Activated CD4-positive, alpha-beta T cell treated with anti-CD3 and anti-CD28 coated beads, Interleukin-2, Interleukin-4, amounts not matched to agents 100 ng/mL and 50 ng/mL, durations not matched to agents 16 hours and 8 hours (primary cell): ENCODE measurements around the gene C5orf58.
A peak's percentile ranks its signal among the peaks of the same experiment; 100 is the strongest.

Experiments
- DNase-seq: peaks from one replicate; pipeline ENCODE4 v3.0.0-alpha.2; 2020; ENCODE audit warnings: low spot score

The C5orf58 gene

DNA sequence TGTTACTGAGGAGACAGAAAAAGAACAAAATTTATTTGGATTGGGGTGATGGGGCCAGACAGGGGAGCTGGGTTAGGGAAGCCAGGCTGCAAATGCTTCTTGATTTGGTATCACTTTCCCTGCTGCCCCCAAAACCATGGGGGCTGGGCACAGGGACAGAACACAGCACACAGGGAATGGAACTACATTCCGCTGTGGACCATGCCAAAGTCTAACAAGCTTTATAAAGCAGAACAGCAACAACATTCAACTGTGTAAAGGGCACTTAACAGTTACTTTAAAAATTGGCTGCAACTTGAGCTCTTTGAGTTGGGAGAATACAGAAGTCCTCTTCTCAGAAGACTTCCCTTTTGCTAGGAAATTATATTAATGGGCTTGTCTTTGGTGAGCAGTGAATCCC lies 23.8 kb downstream of the C5orf58 start:
- no peak for DNase-seq

DNA sequence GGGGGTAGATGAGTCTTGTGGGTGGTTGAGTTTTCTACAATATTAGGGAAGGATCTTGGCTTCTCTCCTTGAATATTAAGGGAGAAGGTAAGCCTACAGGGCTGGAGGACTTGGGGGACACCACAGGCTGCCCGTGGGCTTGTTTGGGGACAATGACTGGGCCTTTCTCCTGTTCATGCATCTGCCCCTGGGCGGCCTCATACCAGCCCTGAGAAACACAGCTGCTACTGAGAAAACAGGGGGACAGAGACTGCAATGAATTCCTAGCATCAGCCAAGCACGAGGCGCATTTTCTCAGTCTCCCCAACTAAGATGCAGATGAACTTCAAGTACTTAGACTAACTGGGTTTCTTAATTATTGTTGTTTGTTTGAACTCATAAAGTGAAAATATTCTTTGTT lies 24.6 kb downstream of the C5orf58 start:
- DNase-seq: no peak

DNA sequence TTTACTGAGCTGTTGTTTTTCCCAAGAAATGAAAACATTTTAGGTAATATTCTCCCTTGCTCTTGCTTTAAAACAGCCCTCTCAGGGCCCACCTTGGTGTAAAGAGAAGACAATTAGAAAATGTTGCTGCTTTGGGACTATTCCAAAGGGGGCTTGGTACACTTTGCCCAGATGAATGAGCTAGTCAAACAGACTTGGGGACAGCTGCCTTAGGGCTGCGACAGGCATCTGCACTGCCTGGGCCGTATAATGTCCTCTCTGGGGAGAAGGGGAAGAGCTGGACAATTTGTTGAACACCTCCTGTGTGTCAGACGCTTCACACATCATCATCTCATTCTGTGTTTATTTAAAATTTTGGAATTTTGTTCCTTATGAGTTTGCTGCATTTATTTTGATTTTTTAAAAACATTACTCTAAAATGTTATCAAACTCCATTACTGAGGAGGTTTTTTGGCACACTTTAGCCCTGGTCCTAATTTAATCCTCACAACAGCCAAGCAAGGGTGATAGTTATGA lies 28.8 kb downstream of the C5orf58 start:
- DNase-seq: no peak

DNA sequence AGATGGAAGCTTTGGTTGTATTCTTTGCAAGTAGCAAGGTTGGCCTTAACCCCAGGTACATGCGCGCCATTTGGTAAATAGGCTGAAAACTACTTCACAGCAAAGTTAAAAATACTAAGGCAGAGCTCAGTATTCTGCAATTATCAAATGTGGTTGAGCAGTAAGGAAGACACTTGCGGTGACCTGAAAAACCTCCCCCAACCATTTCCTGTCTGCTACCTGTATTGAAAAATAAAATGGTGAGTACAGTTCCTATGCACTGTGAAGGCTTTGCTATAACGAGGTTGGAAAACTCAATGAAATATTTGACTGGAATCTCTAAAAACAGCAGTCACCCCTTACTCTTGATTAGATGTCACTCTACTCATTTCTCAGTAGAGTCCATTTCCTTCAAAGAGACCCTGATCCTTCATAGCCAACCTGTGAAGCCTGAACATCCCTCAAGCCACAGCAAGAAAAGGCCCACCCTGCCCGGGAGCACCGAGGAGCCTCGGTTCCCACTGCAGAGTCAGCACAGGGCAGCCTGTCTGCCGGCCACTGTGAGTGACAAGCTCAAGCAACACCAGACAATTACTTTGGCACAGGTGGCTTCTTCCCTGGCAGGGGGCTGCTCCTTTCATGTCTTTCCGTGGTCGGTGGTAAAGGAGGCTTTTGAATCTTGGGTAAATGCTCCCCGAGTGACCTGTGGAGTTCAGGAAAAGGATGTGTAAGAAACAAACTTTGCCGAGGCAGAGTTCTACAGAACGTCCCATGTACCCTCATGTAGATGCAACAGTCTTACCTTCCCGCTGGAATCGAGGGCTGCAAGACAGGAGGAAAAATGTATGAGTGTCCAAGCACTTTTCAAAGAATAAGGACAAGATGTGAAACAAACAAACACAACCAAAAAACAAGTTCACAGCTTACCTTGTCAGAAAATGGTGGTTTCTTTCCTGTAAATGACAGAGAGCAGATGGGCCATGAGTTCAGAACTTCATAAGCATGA lies 29.6 kb downstream of the C5orf58 start:
- DNase-seq: peak; percentile 39

DNA sequence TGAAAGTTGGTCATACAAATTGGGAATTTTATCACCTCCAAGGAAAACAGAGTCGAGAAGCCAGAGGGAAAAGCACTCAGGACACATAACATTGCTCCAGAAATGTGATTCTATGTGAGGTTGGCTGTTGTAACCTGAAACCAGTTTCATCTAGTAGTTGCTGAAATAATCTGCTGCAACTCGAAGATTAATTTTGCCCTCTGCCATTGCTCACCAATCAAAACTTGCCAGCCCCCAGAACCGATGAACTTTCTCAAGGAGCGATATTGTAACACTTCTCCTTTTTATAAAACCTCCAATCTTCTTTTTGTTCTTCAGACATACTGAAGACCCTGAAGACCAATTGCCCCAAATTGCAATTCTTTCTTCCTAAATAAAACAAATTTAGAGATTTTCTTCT lies 31.1 kb downstream of the C5orf58 start:
- DNase-seq: no peak

DNA sequence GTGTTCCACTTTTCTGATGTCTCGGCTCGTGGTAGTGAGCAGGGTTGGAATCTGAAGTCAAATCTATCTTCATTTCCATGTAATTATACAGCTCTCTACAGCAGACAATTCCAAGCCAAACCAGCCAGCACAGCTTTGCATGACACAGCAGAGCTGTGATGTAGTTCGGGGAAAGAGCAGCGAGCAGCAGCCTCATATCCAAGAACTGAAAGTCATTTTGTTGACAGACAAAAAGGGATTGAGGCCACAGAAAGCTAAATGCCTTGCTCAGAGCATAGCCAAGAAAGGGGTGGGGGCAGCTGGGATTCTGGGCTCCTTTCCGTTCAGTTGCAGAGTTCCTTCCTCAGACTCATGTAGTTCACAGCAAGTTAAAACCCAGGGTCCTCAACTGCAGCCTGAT lies 32.7 kb downstream of the C5orf58 start:
- no peak for DNase-seq

DNA sequence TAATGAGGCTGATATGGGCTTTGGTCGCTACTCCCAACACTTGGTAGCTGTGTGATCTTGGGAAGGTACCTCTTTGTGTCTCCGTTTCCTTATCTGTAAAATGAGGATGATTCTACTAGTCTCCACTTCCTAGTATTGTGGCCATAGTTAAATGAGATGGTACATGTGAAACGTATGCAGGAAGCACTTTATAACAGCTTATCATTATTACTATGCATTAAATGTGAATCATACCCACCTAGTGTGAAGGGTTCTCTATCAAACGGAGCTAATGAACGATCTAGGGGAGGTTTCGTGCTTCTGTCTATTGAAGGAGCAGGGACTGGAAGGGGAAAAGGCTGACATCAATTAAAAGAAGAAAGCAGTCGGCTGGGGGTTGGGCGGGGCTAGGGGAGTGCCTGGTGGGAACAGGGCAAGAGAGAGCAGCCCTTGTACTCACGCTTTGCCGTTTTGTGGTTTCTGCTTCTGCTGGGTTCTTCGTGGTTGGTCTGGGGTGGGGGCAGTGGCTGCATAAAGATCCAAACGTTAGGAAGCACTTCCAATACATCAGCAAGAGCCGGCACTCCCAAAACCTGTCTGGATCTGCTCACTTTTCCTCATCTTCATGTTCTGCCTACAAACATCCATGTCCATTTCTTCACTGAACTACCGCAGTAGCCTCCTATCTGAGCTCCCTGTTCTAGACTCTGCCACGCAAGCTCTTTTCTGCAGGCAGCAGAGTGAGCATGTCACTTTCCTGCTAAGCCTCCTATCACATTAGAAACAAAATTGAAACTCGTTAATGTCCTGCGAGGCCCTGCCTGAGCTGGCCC lies 34.0 kb downstream of the C5orf58 start:
- no peak for DNase-seq

DNA sequence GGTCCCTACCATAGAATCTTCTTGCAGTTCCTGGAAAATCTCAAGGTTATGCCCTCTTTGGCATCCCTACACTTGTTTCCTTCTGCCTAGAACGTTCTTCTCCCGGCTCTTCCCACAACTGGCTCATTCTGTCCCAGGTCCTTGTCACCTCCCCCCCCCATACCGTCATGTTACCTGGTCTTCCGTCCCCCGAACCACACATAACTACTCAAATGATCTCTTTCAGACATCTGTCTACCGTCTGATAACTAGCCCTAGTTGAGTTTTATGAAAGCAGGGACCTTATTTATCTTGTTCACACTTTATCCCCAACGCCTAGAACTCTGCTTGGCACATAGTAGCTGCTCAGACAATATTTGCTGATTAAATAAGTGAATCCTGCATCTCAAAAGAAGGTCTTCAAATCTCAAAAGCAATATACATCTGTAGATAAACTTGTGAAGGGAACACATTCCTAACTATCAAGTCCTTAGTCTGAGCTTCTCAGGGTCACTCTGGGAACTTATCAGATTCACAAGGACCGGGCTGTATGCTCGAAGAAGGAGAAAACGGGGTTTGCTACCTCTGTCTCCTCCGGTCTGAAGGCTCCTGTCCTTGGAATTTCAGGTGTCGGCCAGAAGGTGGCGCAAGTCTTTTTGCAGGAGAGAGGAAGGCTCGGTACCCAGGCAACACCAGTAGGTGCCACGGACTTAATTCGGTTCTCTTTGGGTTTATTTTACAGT lies 34.8 kb downstream of the C5orf58 start:
- DNase-seq: peak; percentile 86

DNA sequence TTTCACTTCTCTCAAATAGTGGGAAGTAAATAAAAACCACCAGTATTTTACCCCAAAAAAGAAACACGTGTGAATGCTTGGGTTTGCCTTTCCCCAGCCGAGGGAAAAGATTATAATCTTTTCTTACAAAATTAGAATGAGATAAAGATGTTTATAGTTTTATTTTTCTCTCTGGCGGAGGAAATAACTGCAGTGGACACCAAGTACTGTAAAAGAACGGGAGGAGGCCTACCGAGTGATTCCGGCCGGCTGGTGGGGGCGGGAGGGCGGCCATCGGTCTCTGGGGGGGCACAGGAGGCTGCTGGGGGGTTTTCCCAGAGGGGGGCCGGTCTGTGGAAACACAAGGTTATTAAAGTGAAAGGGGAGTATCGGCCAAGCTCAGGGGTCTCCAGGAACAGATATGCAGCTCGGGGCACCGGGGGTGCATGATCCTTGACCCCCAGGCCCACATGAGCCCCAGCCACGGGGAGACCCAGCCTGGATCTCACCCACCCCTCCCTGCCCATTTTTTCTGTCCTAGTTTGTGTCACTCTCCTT lies 35.4 kb downstream of the C5orf58 start:
- DNase-seq: no peak

DNA sequence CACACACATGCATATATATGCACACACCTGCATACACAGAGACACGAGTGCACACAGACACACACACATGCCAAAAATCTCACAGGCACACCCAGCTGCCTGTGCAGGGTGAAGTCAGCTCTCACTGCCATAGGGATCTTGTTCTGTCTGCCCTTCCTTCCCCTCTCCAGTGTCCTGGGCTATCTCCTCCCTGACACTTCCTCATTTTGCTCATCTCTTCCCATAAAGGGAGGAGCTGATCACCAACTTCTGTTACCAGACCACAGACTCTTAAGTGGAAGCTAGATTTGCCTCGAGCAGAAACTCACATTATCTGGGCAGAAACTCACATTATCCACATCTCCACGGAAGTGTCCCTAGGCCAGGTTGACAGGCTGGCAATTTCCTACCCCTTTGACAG lies 36.1 kb downstream of the C5orf58 start:
- no peak for DNase-seq

DNA sequence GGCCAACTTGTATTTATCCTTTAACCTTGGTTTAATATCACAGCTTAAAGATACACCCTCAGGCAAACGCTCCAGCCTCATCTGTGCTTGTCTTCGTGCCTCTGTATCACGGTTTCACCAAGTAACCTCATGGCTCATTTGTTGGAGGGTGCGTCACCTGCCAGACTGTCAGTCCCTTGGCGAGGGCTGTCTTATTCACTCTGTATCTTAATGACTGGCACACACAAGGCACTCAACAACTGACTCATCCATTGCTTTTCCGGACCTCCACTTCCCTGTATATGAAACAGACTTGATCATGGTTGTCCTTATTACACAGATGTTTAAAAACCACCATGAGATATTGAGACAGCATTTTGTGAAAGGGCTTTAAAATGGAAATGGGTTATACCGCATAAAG lies 36.8 kb downstream of the C5orf58 start:
- DNase-seq: peak; percentile 86

DNA sequence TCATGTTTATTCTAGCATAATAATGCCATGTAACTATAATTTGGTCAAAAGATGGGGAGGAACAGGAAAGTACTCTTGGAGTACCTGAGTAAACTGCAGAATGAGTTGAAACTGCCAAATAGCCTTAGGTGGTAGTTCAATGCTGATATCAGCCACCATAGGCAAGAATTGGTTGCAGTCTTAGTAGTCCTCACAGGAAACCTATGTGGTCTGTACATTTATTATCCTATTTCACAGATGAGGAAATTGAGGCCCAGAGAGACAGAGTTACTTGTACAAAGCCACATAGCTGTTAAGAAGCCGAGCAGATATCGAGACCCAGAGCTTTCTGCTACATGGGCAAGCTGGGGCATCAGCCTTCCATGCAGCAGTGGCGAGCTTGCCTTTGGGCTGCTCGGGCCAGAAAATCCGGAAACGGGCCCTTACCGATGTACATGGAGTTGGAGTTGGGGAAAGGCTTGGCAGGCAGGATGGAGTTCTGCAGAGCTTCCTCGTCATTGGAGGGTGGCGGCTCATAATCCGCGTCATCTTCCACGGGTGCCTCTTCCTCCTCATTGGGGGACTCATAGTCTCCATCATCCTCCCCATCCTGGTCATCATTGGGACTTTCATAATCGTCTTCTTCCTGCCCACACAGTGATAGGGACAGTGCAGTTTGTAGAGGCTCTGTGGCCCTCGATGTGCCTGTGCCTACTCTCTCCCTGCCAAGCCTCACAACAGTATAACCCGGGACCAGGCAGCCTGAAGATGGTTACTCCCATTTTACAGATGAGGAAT lies 37.7 kb downstream of the C5orf58 start:
- peak; percentile 64 for DNase-seq

DNA sequence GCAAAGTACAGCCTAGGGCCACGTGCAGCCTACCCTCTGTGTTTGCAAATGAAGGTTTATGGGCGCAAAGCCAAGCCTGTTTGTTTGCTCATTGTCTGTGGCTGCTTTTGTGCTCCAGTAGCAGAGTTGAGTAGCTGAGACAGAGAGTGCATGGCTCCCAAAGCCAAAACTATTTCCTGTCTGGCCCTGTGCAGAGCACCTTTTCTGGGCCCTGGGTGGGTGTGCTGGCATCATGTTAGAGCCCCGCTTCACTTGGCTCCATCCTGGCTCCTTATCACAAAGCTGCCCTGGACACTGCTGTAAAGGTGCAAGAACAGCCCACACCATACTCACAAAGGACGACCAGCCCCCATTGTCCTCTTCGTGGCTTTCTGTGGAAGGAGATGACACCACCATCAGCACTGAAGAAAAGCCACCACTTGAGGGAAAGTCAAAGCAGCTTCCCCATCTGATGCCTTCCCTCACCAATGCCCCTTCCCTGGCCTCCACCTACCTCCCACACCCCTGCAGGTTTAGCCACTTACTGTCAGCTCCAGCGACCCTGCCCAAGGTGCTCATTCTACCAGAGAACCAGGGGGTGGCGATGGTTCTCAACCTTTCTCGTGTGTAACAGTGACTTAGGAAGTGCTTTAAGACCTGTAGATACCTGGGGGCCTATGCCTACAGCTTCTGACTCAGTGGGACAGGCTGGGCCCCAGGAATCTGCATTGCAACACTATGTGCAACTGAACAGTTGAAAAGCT lies 41.4 kb downstream of the C5orf58 start:
- peak; percentile 70 for DNase-seq

DNA sequence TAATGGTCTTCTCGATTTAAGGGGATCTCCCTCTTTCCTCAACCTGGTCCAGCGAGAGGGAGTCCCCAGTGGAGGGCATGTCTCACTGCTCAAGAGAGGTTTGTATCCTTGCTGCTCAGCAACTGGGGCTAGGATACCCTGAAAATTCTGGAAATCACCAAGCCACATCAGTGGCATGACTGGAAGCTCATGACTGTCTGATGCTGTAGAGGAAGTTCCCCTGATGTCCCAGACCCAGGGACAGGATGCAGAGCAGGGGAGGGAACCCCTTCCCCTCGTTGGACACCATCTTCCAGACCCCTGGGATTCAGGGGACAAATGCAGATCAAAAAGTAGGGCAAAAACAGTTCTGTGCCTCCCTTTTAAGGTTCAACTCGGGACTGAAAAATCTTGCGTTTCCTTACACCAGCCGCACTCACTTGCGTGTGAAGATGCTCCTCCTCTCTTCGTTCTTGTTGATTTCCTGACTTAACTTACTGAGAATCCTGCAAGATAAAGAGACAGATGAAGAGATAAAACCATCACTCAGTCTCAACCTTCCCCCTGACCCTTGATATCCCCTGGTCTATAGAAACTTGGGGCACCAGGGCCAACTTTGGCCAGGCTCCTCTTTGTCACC lies 42.7 kb downstream of the C5orf58 start:
- no peak for DNase-seq

DNA sequence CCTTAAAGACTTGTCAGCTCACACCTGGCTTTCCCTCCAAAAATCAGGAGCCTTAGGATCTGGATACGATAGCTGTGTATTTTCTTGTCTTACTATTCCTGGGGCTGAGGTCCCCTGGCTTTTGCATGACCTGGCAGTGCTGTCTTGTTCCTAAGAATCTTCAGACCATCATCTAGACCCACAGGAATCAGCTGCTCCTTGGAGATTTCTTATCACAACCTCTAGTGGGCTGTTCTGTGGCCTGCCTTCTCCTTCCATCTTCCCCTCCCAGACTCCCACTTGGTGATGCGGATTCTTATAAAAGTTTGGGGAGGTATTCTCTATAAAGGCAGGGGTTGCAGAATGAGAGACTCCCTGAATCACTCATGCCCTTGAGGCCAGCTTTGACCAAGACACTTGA lies 43.4 kb downstream of the C5orf58 start:
- no peak for DNase-seq

DNA sequence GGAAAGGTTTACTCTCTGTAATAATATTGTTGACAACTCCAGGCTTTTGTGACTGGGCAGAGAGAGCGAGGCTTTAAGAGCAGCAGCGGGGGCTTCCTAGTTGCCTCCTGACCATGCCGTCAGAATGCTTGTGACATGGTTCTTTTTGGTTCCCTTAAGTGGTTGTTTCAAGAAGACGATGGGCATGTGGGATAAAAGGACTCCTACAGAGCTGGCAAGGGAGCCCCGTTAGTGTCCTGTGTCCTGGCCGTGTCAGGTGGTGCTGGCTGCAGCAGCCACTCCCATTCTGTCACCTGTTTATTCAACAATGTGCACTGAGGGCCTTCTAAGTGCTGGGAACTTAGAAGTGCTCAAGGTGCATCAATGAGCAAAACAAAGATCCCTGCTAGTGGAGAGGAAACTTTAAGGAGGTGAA lies 45.1 kb downstream of the C5orf58 start:
- no peak for DNase-seq

DNA sequence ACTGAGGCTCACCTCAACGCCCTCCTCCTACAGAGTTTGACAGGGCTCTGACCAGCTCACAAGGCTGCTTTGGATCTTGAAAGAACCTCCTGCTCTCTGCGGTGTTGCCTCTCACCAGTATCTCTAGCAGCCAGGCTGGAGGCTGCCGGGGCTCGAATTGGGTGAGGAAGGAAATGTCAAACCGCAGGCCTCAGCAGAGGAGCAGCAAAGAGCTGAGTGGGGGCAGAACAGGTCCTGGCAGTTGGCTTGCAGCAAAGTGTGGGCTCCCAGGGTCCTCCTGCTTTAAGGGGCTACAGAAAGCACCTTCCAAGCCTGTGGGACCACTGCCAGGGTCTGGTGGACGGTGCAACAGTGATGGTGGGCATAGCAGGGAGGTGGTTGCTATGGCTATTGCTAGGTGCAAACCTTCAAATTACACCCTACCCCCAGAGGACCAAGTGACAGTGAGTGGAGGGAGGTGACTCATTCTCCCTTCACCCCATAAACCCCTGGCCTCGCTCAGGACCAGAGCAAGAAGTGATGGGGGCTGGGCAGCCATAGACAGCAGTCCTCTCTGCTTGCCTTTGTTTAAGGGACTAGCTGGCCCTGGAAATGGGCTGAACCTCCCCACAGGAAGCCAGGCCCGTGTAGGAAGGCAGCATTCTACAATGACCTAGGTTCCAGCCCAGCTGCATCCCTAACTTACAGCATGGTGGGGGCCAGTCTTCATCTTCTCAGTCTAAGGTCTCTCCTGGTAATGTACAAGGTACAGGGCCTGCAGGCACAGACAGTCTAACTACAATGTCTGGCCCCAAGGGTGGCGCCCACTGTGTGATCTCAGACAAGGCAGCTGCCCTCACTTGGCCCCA lies 46.0 kb downstream of the C5orf58 start:
- DNase-seq: peak; percentile 96

DNA sequence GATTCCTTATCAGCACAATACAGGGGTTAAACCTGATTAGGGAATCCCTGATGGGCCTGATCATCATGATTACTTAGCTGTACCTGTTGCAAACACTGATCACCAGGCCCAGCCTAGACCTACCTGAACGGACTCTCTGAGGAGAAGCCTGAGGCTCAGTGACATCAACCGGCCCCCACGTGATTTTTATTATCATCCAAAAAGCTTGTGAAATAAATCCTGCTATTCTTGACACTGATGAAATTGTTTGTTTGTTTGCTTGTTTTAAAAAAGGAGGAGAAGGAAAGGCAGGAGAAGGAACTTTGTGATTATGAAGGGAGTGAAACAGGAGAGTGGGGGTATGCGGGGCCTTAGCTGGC lies 46.7 kb downstream of the C5orf58 start:
- no peak for DNase-seq

DNA sequence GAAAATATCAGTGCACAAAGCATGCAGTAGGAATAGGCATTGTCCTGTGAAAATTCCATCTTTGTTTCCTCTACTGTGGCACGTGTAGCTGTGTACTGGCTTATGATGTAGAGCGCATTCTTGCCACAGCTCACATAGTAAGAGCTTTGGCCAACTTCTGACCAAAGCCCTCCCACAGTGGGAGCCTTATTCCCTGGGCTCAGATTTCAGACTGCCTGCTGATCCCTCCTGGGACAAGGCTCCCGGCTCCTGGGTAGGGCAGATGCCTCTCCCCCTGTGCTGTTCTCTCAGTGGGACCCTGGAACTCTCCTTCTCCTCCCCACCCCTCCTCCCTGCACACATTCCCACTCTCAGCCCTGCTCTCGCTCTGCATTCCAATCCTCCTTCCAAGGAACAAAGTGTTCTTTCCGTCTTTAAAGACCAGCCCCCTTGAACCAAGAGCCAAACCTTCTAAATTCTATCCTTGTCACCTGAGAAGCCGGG lies 47.3 kb downstream of the C5orf58 start:
- DNase-seq: no peak
